ENCODE measurements around the gene LY86.

LY86 gene

DNA sequence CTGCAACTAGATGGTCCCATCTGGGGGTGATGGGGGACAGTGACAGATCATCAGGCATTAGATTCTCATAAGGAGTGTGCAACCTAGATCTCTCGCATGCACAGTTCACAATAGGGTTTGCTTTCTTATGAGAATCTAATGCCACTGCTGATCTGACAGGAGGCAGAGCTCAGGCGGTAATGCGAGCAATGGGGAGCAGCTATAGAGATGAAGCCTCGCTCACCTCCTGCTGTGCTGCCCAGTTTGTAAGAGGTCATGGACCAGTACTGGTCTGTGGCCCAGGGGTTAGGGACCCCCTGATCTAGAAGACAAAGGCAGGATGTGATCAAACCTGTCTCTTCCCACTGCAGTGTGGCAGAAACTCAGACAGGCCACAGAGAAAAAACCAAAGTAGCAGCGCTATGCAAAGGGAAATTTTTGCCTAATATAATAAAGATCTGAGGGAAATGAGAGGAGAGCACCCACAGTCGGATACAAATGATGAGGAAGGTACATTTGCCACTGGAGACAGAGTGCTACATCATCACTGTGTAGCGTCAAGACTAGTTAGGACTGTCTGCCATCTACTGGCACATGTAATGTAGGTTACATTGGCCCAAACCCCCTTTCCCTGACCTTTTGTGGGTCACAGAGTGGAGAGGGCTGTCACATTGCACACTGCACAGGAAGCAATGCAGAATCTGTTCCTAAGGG, 4.1 kb upstream of the LY86 start:
- Histone ChIP-seq H3K27me3 (ENCODE audit: low read length) (no peaks in the 10 kb centered on the region), H3K79me2 (ENCODE audit: insufficient read depth, low read length) (peaks cover 54% of the 10 kb centered on the region), H3K9me3 (ENCODE audit: insufficient read depth, low read length) (no peaks in the 10 kb centered on the region), H3K4me3 (ENCODE audit: insufficient read depth, low read length, poor library complexity, severe bottlenecking) (peak overlapping the region; percentile 36), H4K20me1 (ENCODE audit: low read depth, low read length) (no peaks in the 10 kb centered on the region), H3K9ac (ENCODE audit: low read length) (peak overlapping the region; percentile 50), H3K4me2 (ENCODE audit: low read depth, low read length, poor library complexity, severe bottlenecking) (peak overlapping the region; percentile 83), H3K27ac (ENCODE audit: low read depth, low read length) (peak overlapping the region; percentile 91), H3F3A (ENCODE audit: insufficient read depth) (peaks cover 46% of the 10 kb centered on the region), H2AFZ (ENCODE audit: low read depth, low read length, severe bottlenecking) (peak overlapping the region; percentile 22), H3K9me2 (replicated peaks; ENCODE audit: insufficient read depth, low read length) (no peaks in the 10 kb centered on the region), H3K36me3 (ENCODE audit: low read length) (no peaks in the 10 kb centered on the region)
- TF ChIP-seq EZH2phosphoT487 (conservative IDR thresholded peaks at IDR 0.05; ENCODE audit: low read length): no peak
- TF ChIP-seq, protein P1, sequence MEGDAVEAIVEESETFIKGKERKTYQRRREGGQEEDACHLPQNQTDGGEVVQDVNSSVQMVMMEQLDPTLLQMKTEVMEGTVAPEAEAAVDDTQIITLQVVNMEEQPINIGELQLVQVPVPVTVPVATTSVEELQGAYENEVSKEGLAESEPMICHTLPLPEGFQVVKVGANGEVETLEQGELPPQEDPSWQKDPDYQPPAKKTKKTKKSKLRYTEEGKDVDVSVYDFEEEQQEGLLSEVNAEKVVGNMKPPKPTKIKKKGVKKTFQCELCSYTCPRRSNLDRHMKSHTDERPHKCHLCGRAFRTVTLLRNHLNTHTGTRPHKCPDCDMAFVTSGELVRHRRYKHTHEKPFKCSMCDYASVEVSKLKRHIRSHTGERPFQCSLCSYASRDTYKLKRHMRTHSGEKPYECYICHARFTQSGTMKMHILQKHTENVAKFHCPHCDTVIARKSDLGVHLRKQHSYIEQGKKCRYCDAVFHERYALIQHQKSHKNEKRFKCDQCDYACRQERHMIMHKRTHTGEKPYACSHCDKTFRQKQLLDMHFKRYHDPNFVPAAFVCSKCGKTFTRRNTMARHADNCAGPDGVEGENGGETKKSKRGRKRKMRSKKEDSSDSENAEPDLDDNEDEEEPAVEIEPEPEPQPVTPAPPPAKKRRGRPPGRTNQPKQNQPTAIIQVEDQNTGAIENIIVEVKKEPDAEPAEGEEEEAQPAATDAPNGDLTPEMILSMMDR (IDR thresholded peaks at IDR 0.05; ENCODE audit: insufficient read depth, low read length, poor library complexity, severe bottlenecking): peak; percentile 57

DNA sequence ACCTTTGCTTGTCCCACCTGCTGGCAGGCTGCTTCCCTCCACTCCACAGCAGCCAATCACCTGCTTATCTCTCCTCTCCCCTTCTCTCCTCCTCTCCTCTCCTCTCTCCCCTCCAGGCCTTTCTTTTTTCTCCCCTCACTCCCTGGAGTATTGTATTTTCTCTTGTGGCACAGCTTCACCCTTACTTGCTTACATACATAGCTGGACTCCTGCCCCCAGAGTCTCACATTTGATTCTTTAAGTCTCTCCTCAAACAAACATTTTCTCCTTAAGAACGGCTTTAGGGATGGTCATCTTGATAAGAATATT, 3.6 kb upstream of the LY86 start:
- Histone ChIP-seq H3F3A (ENCODE audit: insufficient read depth) (peaks cover 49% of the 10 kb centered on the region), H3K4me2 (ENCODE audit: low read depth, low read length, poor library complexity, severe bottlenecking) (peak overlapping the region; percentile 83), H3K36me3 (ENCODE audit: low read length) (no peaks in the 10 kb centered on the region), H3K9ac (ENCODE audit: low read length) (peak overlapping the region; percentile 50), H2AFZ (ENCODE audit: low read depth, low read length, severe bottlenecking) (peak overlapping the region; percentile 22), H3K27ac (ENCODE audit: low read depth, low read length) (peak overlapping the region; percentile 91), H3K4me3 (ENCODE audit: insufficient read depth, low read length, poor library complexity, severe bottlenecking) (peak overlapping the region; percentile 36), H3K9me2 (replicated peaks; ENCODE audit: insufficient read depth, low read length) (no peaks in the 10 kb centered on the region), H4K20me1 (ENCODE audit: low read depth, low read length) (no peaks in the 10 kb centered on the region), H3K27me3 (ENCODE audit: low read length) (no peaks in the 10 kb centered on the region), H3K79me2 (ENCODE audit: insufficient read depth, low read length) (peaks cover 56% of the 10 kb centered on the region), H3K9me3 (ENCODE audit: insufficient read depth, low read length) (no peaks in the 10 kb centered on the region)
- TF ChIP-seq, protein P1 (IDR thresholded peaks at IDR 0.05; ENCODE audit: insufficient read depth, low read length, poor library complexity, severe bottlenecking): no peak
- no peak for TF ChIP-seq EZH2phosphoT487 (conservative IDR thresholded peaks at IDR 0.05; ENCODE audit: low read length)

DNA sequence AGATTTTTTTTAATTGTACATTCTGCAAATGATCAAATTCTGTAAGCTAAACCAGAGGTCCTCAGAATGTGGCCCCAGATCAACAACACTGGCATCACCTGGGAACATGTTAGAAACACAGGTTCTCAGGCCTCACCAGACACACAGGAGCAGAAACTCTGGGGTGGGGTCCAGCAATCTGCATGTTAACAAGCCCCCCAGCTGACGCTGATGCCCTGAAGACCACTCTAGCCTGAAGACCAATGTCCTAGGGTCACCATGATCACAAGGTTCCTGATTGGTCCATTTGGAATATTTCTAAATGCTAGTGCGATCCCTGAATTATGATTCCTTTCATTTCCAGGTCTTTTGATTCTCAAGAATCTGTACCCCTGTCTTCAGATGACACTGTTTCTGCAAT, 2.4 kb upstream of the LY86 start:
- H3K4me3 ChIP-seq (ENCODE audit: insufficient read depth, low read length, poor library complexity, severe bottlenecking): peak overlapping the region; percentile 47
- H3K9me3 ChIP-seq (ENCODE audit: insufficient read depth, low read length): no peaks in the 10 kb centered on the region
- peak overlapping the region; percentile 70 for H3K9ac ChIP-seq (ENCODE audit: low read length)

More for the DNA sequence above, 2.4 kb upstream of the LY86 start:
- Histone ChIP-seq H2AFZ (ENCODE audit: low read depth, low read length, severe bottlenecking) (no peak overlapping the region), H3K27ac (ENCODE audit: low read depth, low read length) (peak overlapping the region; percentile 91), H3K36me3 (ENCODE audit: low read length) (no peaks in the 10 kb centered on the region), H3K27me3 (ENCODE audit: low read length) (no peaks in the 10 kb centered on the region), H3K79me2 (ENCODE audit: insufficient read depth, low read length) (peaks cover 63% of the 10 kb centered on the region), H4K20me1 (ENCODE audit: low read depth, low read length) (no peaks in the 10 kb centered on the region), H3K4me2 (ENCODE audit: low read depth, low read length, poor library complexity, severe bottlenecking) (peak overlapping the region; percentile 83), H3K9me2 (replicated peaks; ENCODE audit: insufficient read depth, low read length) (no peaks in the 10 kb centered on the region), H3F3A (ENCODE audit: insufficient read depth) (peaks cover 55% of the 10 kb centered on the region)
- TF ChIP-seq, protein P1 (IDR thresholded peaks at IDR 0.05; ENCODE audit: insufficient read depth, low read length, poor library complexity, severe bottlenecking): no peak
- TF ChIP-seq EZH2phosphoT487 (conservative IDR thresholded peaks at IDR 0.05; ENCODE audit: low read length): no peak

Measured in SU-DHL-6 (cell line).